ENCODE data around the gene MAPK13.
"Not testable (repeated sequence)": the region's sequence is repeated elsewhere in the genome, so short reads cannot be mapped to it uniquely, and the experiment has no call there.

Gene MAPK13

DNA sequence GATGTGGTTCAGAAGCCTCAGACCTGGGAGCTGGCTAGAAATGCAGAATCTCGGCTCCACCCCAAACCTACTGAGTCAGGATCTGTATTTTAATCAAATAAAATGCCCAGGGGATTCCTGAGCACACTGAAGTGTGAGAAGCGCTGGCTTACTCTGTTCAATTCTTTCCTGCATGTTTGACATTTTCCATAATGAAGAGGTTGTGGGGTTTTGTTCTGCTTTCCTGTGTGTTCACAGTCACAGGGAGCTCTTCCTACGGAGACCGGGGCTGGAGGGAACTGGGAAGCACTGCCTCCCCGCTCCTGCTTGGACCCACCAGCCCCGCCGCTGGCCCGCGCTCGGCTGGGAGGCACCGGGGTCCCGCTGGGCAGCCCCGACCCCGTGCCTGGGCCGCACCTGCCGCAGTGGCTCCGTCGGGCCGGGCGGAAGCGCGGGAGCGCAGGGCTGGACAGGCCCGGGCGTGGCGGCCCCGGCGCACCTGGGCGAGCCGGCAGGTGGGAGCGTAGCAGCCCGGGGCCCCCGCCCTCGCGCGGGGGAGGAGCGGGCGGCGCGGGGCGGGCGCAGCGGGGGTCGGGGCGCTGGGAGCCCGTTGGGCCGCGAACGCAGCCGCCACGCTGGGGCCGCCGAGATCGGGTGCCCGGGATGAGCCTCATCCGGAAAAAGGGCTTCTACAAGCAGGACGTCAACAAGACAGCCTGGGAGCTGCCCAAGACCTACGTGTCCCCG is at the start of gene MAPK13:
Gene MAPK13, plus strand, starts transcription at position 573 of the 726 bp plus-strand sequence. Its CDS starts 70 bp downstream, at position 643.
- Histone ChIP-seq H3K4me1 (ENCODE audit: low read depth, poor library complexity, severe bottlenecking) (peaks cover 48% of the 10 kb centered on the region), H3K27ac (peak within 1 kb of the TSS; percentile 93), H4K20me1 (ENCODE audit: insufficient read depth) (no peaks in the 10 kb centered on the region), H2AFZ (ENCODE audit: low read depth) (peak within 1 kb of the TSS; percentile 93), H3K36me3 (ENCODE audit: insufficient read depth) (no peaks in the 10 kb centered on the region), H3K4me2 (peak within 1 kb of the TSS; percentile 91), H3K4me3 (IDR thresholded peaks at IDR 0.05; ENCODE audit: insufficient read depth, low read depth, low read length) (no peak within 1 kb of the TSS), H3K9ac (peak within 1 kb of the TSS; percentile 93), H3K27me3 (ENCODE audit: insufficient read depth, low read depth) (no peaks in the 10 kb centered on the region), H3K79me2 (ENCODE audit: insufficient read depth, low read depth) (no peaks in the 10 kb centered on the region)
- TF ChIP-seq, protein P1, sequence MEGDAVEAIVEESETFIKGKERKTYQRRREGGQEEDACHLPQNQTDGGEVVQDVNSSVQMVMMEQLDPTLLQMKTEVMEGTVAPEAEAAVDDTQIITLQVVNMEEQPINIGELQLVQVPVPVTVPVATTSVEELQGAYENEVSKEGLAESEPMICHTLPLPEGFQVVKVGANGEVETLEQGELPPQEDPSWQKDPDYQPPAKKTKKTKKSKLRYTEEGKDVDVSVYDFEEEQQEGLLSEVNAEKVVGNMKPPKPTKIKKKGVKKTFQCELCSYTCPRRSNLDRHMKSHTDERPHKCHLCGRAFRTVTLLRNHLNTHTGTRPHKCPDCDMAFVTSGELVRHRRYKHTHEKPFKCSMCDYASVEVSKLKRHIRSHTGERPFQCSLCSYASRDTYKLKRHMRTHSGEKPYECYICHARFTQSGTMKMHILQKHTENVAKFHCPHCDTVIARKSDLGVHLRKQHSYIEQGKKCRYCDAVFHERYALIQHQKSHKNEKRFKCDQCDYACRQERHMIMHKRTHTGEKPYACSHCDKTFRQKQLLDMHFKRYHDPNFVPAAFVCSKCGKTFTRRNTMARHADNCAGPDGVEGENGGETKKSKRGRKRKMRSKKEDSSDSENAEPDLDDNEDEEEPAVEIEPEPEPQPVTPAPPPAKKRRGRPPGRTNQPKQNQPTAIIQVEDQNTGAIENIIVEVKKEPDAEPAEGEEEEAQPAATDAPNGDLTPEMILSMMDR (conservative IDR thresholded peaks at IDR 0.05; ENCODE audit: low read depth, low read length): no peak

DNA sequence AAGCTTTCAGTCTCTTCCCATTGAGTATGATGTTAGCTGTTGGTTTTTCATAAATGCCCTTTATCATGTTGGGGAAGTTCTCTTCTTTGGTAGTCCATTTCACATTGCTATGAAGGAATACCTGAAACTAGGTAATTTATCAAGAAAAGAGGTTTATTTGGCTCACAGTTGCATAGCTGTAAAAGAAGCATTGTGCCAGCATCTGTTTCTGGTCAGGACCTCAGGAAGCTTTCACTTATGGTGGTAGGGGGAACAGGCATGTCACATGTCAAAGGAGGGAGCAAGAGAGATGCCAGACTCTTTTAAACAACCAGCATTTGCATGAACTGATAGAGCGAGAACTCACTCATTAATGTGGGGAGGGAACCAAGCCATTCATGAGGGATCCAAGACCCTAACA is 48.0 kb upstream of the MAPK13 start:
- Histone ChIP-seq H3K9ac (no peak overlapping the region), H3K27ac (no peak overlapping the region), H2AFZ (ENCODE audit: low read depth) (no peak overlapping the region), H4K20me1 (ENCODE audit: insufficient read depth) (no peaks in the 10 kb centered on the region), H3K4me2 (no peak overlapping the region), H3K4me3 (IDR thresholded peaks at IDR 0.05; ENCODE audit: insufficient read depth, low read depth, low read length) (no peak overlapping the region), H3K79me2 (ENCODE audit: insufficient read depth, low read depth) (no peaks in the 10 kb centered on the region), H3K4me1 (ENCODE audit: low read depth, poor library complexity, severe bottlenecking) (no peaks in the 10 kb centered on the region), H3K27me3 (ENCODE audit: insufficient read depth, low read depth) (no peaks in the 10 kb centered on the region), H3K36me3 (ENCODE audit: insufficient read depth) (peaks cover 15% of the 10 kb centered on the region)
- TF ChIP-seq, protein P1 (conservative IDR thresholded peaks at IDR 0.05; ENCODE audit: low read depth, low read length): no peak

DNA sequence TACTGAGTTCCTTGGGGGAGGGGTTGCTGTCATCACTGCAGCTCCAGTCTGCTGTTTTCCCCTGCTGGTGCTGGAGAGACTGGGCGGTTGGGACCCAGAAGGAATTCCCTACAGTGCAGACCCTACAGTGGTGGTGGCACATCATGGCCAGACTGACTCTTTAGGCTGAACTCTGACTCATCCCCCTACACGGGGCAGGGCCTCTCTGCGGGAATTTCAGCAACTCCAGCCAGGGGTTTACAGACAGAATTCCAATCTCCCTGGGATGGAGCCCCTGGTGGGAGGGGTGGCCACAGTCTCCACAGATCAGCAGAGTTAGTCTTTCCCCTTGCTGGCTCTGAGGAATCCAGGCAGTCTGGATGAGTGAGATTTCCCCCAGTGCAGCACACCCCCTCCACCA is 46.9 kb upstream of the MAPK13 start:
- Histone ChIP-seq H3K79me2 (ENCODE audit: insufficient read depth, low read depth) (no peaks in the 10 kb centered on the region), H3K27ac (no peak overlapping the region), H3K9ac (no peak overlapping the region), H3K36me3 (ENCODE audit: insufficient read depth) (peaks cover 15% of the 10 kb centered on the region), H3K27me3 (ENCODE audit: insufficient read depth, low read depth) (no peaks in the 10 kb centered on the region), H2AFZ (ENCODE audit: low read depth) (no peak overlapping the region), H3K4me2 (no peak overlapping the region), H3K4me1 (ENCODE audit: low read depth, poor library complexity, severe bottlenecking) (no peaks in the 10 kb centered on the region), H3K4me3 (IDR thresholded peaks at IDR 0.05; ENCODE audit: insufficient read depth, low read depth, low read length) (no peak overlapping the region), H4K20me1 (ENCODE audit: insufficient read depth) (no peaks in the 10 kb centered on the region)
- TF ChIP-seq, protein P1 (conservative IDR thresholded peaks at IDR 0.05; ENCODE audit: low read depth, low read length): no peak

DNA sequence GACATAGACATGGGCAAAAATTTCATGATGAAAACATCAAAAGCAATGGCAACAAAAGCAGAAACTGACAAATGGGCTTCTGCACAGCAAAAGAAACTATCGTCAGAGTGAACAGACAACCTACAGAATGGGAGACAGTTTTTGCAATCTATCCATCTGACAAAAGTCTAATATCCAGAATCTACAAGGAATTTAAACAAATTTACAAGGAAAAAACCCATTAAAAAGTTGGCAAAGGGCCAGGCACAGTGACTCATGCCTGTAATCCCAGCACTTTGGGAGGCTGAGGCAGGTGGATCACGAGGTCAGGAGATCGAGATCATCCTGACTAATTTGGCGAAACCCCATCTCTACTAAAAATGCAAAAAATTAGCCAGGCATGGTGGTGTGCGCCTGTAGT is 42.1 kb upstream of the MAPK13 start:
- H3K27ac ChIP-seq; H3K36me3 ChIP-seq (ENCODE audit: insufficient read depth); H3K4me1 ChIP-seq (ENCODE audit: low read depth, poor library complexity, severe bottlenecking); H3K27me3 ChIP-seq (ENCODE audit: insufficient read depth, low read depth); H2AFZ ChIP-seq (ENCODE audit: low read depth); H4K20me1 ChIP-seq (ENCODE audit: insufficient read depth); H3K9ac ChIP-seq; H3K4me2 ChIP-seq; H3K79me2 ChIP-seq (ENCODE audit: insufficient read depth, low read depth); H3K4me3 ChIP-seq (IDR thresholded peaks at IDR 0.05; ENCODE audit: insufficient read depth, low read depth, low read length): not testable (repeated sequence)

DNA sequence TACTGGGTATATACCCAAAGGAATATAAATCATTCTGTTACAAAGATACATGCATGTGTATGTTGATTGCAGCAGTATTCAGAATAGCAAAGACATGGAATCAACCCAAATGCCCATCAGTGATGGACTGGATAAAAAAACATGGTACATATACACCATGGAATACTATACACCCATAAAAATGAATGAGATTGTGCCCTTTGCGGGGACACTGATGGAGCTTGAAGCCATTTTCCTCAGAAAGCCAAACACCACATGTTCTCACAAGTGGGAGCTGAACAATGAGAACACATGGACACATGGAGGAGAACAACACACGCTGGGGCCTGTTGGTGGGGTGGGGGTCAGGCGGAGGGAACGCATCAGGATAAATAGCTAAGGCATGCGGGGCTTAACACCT is 41.3 kb upstream of the MAPK13 start:
- Histone ChIP-seq H3K4me3 (IDR thresholded peaks at IDR 0.05; ENCODE audit: insufficient read depth, low read depth, low read length) (no peak overlapping the region), H3K27ac (no peak overlapping the region), H4K20me1 (ENCODE audit: insufficient read depth) (no peaks in the 10 kb centered on the region), H3K4me2 (no peak overlapping the region), H3K9ac (no peak overlapping the region), H2AFZ (ENCODE audit: low read depth) (no peak overlapping the region), H3K36me3 (ENCODE audit: insufficient read depth) (no peaks in the 10 kb centered on the region; the same call in 1 of the 2 replicates), H3K4me1 (ENCODE audit: low read depth, poor library complexity, severe bottlenecking) (no peaks in the 10 kb centered on the region), H3K79me2 (ENCODE audit: insufficient read depth, low read depth) (no peaks in the 10 kb centered on the region), H3K27me3 (ENCODE audit: insufficient read depth, low read depth) (no peaks in the 10 kb centered on the region)
- TF ChIP-seq, protein P1 (conservative IDR thresholded peaks at IDR 0.05; ENCODE audit: low read depth, low read length): no peak
